Loucy (cell line): Measurements from ENCODE around the gene GOLGA6L10.
"Not testable (repeated sequence)": the region's sequence is repeated elsewhere in the genome, so short reads cannot be mapped to it uniquely, and the experiment has no call there.

Source experiments
- CTCF ChIP-seq: fragments of 200-600 bp; sonication (generic); conservative IDR thresholded peaks from 2 replicates; pipeline ENCODE4 v1.5.1; 2014; ENCODE audit warnings: mild to moderate bottlenecking, antibody characterized with exemption, low read length
- EZH2phosphoT487 ChIP-seq: fragments of 200-600 bp; IDR thresholded peaks from 2 replicates; pipeline ENCODE4 v1.6.1; 2018; ENCODE audit warnings: antibody characterized with exemption, mild to moderate bottlenecking, moderate library complexity, borderline replicate concordance

GRCh38 chr15:82354546-82354945 is 5.3 kb upstream of the GOLGA6L10 start:
- not testable (repeated sequence) for TF ChIP-seq CTCF, EZH2phosphoT487
